Keratinocyte (primary cell): ENCODE results near the gene DRAP1. TPM values are rescaled to one million over a fixed set of nuclear protein-coding genes. Genes with fewer than 3 reads are reported as not detected.

ENCODE experiments used
- DNase-seq: peaks from one replicate; pipeline ENCODE4 v3.0.0-alpha.2; 2011; ENCODE audit warnings: low read depth, missing footprints, low spot score
- FAIRE-seq: peaks from 2 replicates; lab custom pipeline; 2011; peaks lifted over from hg19 to GRCh38; lab: Jason Lieb, UNC
- H2AFZ ChIP-seq: 2 replicates; pipeline ENCODE4 v1.6.0; 2012; ENCODE audit warnings: low read length, control low read depth, inconsistent platforms; ENCODE audit not compliant: control insufficient read depth
- H3K27ac ChIP-seq: 2 replicates; pipeline ENCODE4 v1.5.1; 2011; ENCODE audit warnings: low read length; ENCODE audit not compliant: control insufficient read depth, insufficient read depth
- H3K27me3 ChIP-seq: 3 replicates; pipeline ENCODE4 v1.6.0; 2011; ENCODE audit warnings: low read length; ENCODE audit not compliant: control insufficient read depth, insufficient read depth; ENCODE audit errors: extremely low read depth
- H3K36me3 ChIP-seq, 2 experiments: 2 replicates in 1 of 2; 3 replicates in 1 of 2; pipeline ENCODE4 v1.5.1; 2011; ENCODE audit warnings: low read length in 2 of 2, mild to moderate bottlenecking in 1 of 2; ENCODE audit not compliant: control insufficient read depth in 2 of 2, insufficient read depth in 2 of 2; ENCODE audit errors: extremely low read depth in 1 of 2
- H3K4me1 ChIP-seq: 3 replicates; pipeline ENCODE4 v1.5.1; 2011; ENCODE audit warnings: low read length; ENCODE audit not compliant: control insufficient read depth, insufficient read depth; ENCODE audit errors: extremely low read depth
- H3K4me2 ChIP-seq: 3 replicates; pipeline ENCODE4 v1.6.0; 2011; ENCODE audit warnings: low read depth, low read length; ENCODE audit not compliant: control insufficient read depth, insufficient read depth; ENCODE audit errors: extremely low read depth
- H3K4me3 ChIP-seq, 3 experiments: fragments of 200-600 bp in 1 of 3; sonication (generic) in 1 of 3; 2 replicates in 2 of 3; 3 replicates in 1 of 3; pipeline ENCODE4 v1.5.1; 2011 to 2016; ENCODE audit warnings: low read length in 3 of 3, mild to moderate bottlenecking in 3 of 3, control low read depth in 2 of 3, inconsistent platforms in 1 of 3, low read depth in 1 of 3, mixed read lengths in 1 of 3, mixed run types in 1 of 3, moderate library complexity in 1 of 3; ENCODE audit not compliant: control insufficient read depth in 2 of 3, insufficient read depth in 2 of 3; ENCODE audit errors: extremely low read depth in 1 of 3
- H3K79me2 ChIP-seq: 2 replicates; pipeline ENCODE4 v1.6.0; 2012; ENCODE audit warnings: low read length; ENCODE audit not compliant: control insufficient read depth, insufficient read depth
- H3K9ac ChIP-seq: 3 replicates; pipeline ENCODE4 v1.6.0; 2011; ENCODE audit warnings: low read length; ENCODE audit not compliant: control insufficient read depth, insufficient read depth; ENCODE audit errors: extremely low read depth
- H3K9me1 ChIP-seq: 3 replicates; pipeline ENCODE4 v1.6.0; 2011; ENCODE audit warnings: low read length; ENCODE audit not compliant: control insufficient read depth, insufficient read depth; ENCODE audit errors: extremely low read depth
- H3K9me3 ChIP-seq: 2 replicates; pipeline ENCODE4 v1.5.1; 2012; ENCODE audit warnings: low read depth, low read length; ENCODE audit not compliant: control insufficient read depth
- H4K20me1 ChIP-seq: 3 replicates; pipeline ENCODE4 v1.6.0; 2011; ENCODE audit warnings: low read length; ENCODE audit not compliant: control insufficient read depth, insufficient read depth; ENCODE audit errors: extremely low read depth
- CTCF ChIP-seq, 3 experiments: IDR thresholded peaks in 1 of 3; conservative IDR thresholded peaks in 1 of 3; optimal IDR thresholded peaks in 1 of 3; 2 replicates in 2 of 3; 3 replicates in 1 of 3; pipeline versions ENCODE3 to v1.5.1; 2011; ENCODE audit warnings: low read length in 3 of 3, mild to moderate bottlenecking in 3 of 3, moderate library complexity in 2 of 3, control low read depth in 1 of 3, inconsistent platforms in 1 of 3; ENCODE audit not compliant: insufficient read depth in 2 of 3; ENCODE audit errors: extremely low read depth in 1 of 3
- EZH2 ChIP-seq: IDR thresholded peaks from one replicate; pipeline ENCODE4 v1.6.1; 2012; ENCODE audit warnings: inconsistent platforms, mild to moderate bottlenecking, low read length, moderate library complexity
- dilution Hi-C: fragments of 300-500 bp; cut with MboI; formaldehyde crosslinking; loops from one replicate; pipeline ENCODE4 v1.7.0; 2020; ENCODE audit warnings: low sequenced_read_pairs; ENCODE audit not compliant: extremely low pct_ligation_motif_present
- polyA plus RNA-seq, 5 experiments: library from polyadenylated mRNA; depleted of rRNA in 3 of 5; stranded (reverse) in 3 of 5; stranded (forward) in 1 of 5; unstranded in 1 of 5; fragments of >200 nt; gene quantifications; 1 replicate in 1 of 5; 2 replicates in 3 of 5; 3 replicates in 1 of 5; pipeline versions ENCODE4 v1.2.1 to v1.2.3, GENCODE V29; 2011 to 2012; ENCODE audit warnings: missing spikeins in 2 of 5, low read depth in 1 of 5, low replicate concordance in 1 of 5

Gene DRAP1
- polyA plus RNA-seq, 1 donor (not counting 4 experiments of a cell fraction or from before 2014, with no cell fraction given), result 135 TPM

GRCh38 chr11:65945941-65946558 is 26.8 kb downstream of the DRAP1 start:
- TF ChIP-seq EZH2 (no peak), CTCF (optimal IDR thresholded peaks at IDR 0.05 in 1 of 3, IDR thresholded peaks at IDR 0.05 in 1 of 3, conservative IDR thresholded peaks at IDR 0.05 in 1 of 3; ENCODE audit: extremely low read depth in 1 of 3, insufficient read depth in 2 of 3, low read length in 3 of 3) (no peak)
- Histone ChIP-seq H3K27me3 (peaks cover 4% of the 10 kb centered on the region), H3K9ac (no peak overlapping the region), H3K27ac (no peak overlapping the region), H3K9me3 (no peaks in the 10 kb centered on the region), H2AFZ (no peak overlapping the region), H4K20me1 (no peaks in the 10 kb centered on the region), H3K9me1 (no peaks in the 10 kb centered on the region), H3K4me2 (no peak overlapping the region), H3K79me2 (no peaks in the 10 kb centered on the region), H3K36me3 (no peaks in the 10 kb centered on the region), H3K4me3 (no peak overlapping the region), H3K4me1 (peaks cover 10% of the 10 kb centered on the region)
- no peak for FAIRE-seq
- dilution Hi-C loops, result no loop called here
- DNase-seq, result no peak

- dilution Hi-C loops, result no loop called here
- no peaks in the 10 kb centered on the region for H3K9me1 ChIP-seq
- no peak overlapping the region for H3K9ac ChIP-seq
- TF ChIP-seq EZH2 (no peak), CTCF (optimal IDR thresholded peaks at IDR 0.05 in 1 of 3, IDR thresholded peaks at IDR 0.05 in 1 of 3, conservative IDR thresholded peaks at IDR 0.05 in 1 of 3; ENCODE audit: extremely low read depth in 1 of 3, insufficient read depth in 2 of 3, low read length in 3 of 3) (no peak)
- DNase-seq (no peak), FAIRE-seq (no peak)
- no peak overlapping the region for H2AFZ ChIP-seq
- H4K20me1 ChIP-seq, result no peaks in the 10 kb centered on the region
- H3K4me2 ChIP-seq, result no peak overlapping the region
- H3K9me3 ChIP-seq, result no peaks in the 10 kb centered on the region
- H3K4me3 ChIP-seq, result no peak overlapping the region
- H3K36me3 ChIP-seq, result no peaks in the 10 kb centered on the region
- peaks cover 4% of the 10 kb centered on the region for H3K4me1 ChIP-seq
- H3K27me3 ChIP-seq, result peaks cover 4% of the 10 kb centered on the region
- H3K27ac ChIP-seq, result no peak overlapping the region
- H3K79me2 ChIP-seq, result no peaks in the 10 kb centered on the region
These were observed 27.4 kb downstream of the DRAP1 start for GRCh38 chr11:65946655-65947054.
